WTC11 (cell line): ENCODE data around the gene LAD1. TPM values are rescaled to one million over a fixed set of nuclear protein-coding genes. Genes with fewer than 3 reads are reported as not detected.

Experiments used
- ATAC-seq: fragments of 200-7000 bp; cut with Tn5 transposase; 2 replicates; pipeline ENCODE4 v1.10.0; 2021; ENCODE audit warnings: mild to moderate bottlenecking, moderate library complexity
- CTCF ChIA-PET: fragments of 300-600 bp; sonication (Branson Sonifier 250); formaldehyde crosslinking; loops from one replicate; lab custom pipeline; 2021; ENCODE audit warnings: antibody characterized with exemption; lab: Charles Lee
- POLR2A ChIA-PET: fragments of 350-600 bp; sonication (Branson Sonifier 250); formaldehyde crosslinking; loops from one replicate; lab custom pipeline; 2021; ENCODE audit warnings: antibody characterized with exemption; lab: Charles Lee
- DNase-seq: peaks from one replicate; pipeline ENCODE4 v3.0.0; 2021; ENCODE audit warnings: low spot score
- H3K27ac Mint-ChIP-seq: 2 replicates; pipeline ENCODE4 v1.8.0; 2021; ENCODE audit warnings: mixed read lengths
- H3K27me3 Mint-ChIP-seq: 2 replicates; pipeline ENCODE4 v1.8.0; 2021; ENCODE audit warnings: low read depth, mild to moderate bottlenecking, moderate library complexity, mixed read lengths
- H3K36me3 Mint-ChIP-seq: 2 replicates; pipeline ENCODE4 v1.8.0; 2021; ENCODE audit warnings: mixed read lengths
- H3K4me1 Mint-ChIP-seq: 2 replicates; pipeline ENCODE4 v1.8.0; 2022; ENCODE audit warnings: mixed read lengths
- H3K4me3 Mint-ChIP-seq: 2 replicates; pipeline ENCODE4 v1.8.0; 2021; ENCODE audit warnings: mild to moderate bottlenecking, moderate library complexity, mixed read lengths
- H3K9me3 Mint-ChIP-seq: 2 replicates; pipeline ENCODE4 v1.8.0; 2021; ENCODE audit warnings: mixed read lengths
- AR ChIP-seq: fragments of 250-450 bp; sonication (Bioruptor Pico); IDR thresholded peaks from 2 replicates; pipeline ENCODE4 v1.9.0; 2021; ENCODE audit warnings: mild to moderate bottlenecking
- ATF6 ChIP-seq: sonication (generic); formaldehyde crosslinking; IDR thresholded peaks from 2 replicates; pipeline ENCODE4 v1.8.1; 2023; ENCODE audit warnings: mild to moderate bottlenecking, missing genetic modification reagents
- CBFB ChIP-seq: sonication (generic); formaldehyde crosslinking; IDR thresholded peaks from 2 replicates; pipeline ENCODE4 v1.8.1; 2022; ENCODE audit warnings: mild to moderate bottlenecking, low read depth, missing genetic modification reagents
- CTCF ChIP-seq: fragments of 200-600 bp; IDR thresholded peaks from 2 replicates; pipeline ENCODE4 v1.8.0; 2022; ENCODE audit warnings: antibody characterized with exemption
- GTF2I ChIP-seq: fragments of 250-450 bp; sonication (Bioruptor Pico); conservative IDR thresholded peaks from 2 replicates; pipeline ENCODE4 v1.4.0; 2021; ENCODE audit warnings: mild to moderate bottlenecking
- HMGA2 ChIP-seq: fragments of 250-450 bp; sonication (Bioruptor Pico); IDR thresholded peaks from 2 replicates; pipeline ENCODE4 v1.4.0; 2021; ENCODE audit warnings: mild to moderate bottlenecking, moderate library complexity
- KAT7 ChIP-seq: sonication (generic); formaldehyde crosslinking; IDR thresholded peaks from 2 replicates; pipeline ENCODE4 v1.8.1; 2023; ENCODE audit warnings: missing genetic modification reagents, mild to moderate bottlenecking, borderline replicate concordance
- RORB ChIP-seq: fragments of 250-450 bp; sonication (Bioruptor Pico); IDR thresholded peaks from 2 replicates; pipeline ENCODE4 v1.9.0; 2021; ENCODE audit warnings: mild to moderate bottlenecking
- SMAD4 ChIP-seq: sonication (generic); formaldehyde crosslinking; IDR thresholded peaks from 2 replicates; pipeline ENCODE4 v1.8.0; 2022; ENCODE audit warnings: mild to moderate bottlenecking, missing genetic modification reagents
- ZMAT4 ChIP-seq: fragments of 250-450 bp; sonication (Bioruptor Pico); IDR thresholded peaks from 2 replicates; pipeline ENCODE4 v1.9.0; 2021; ENCODE audit warnings: mild to moderate bottlenecking
- ZNF219 ChIP-seq: sonication (generic); formaldehyde crosslinking; IDR thresholded peaks from 2 replicates; pipeline ENCODE4 v1.8.0; 2023; ENCODE audit warnings: missing genetic modification reagents, mild to moderate bottlenecking, borderline replicate concordance
- ZNF232 ChIP-seq: sonication (generic); formaldehyde crosslinking; IDR thresholded peaks from 2 replicates; pipeline ENCODE4 v1.8.0; 2022; ENCODE audit warnings: mild to moderate bottlenecking, missing genetic modification reagents
- ZNF423 ChIP-seq: fragments of 250-450 bp; sonication (Bioruptor Pico); IDR thresholded peaks from 2 replicates; pipeline ENCODE4 v2.1.2; 2022; ENCODE audit warnings: mild to moderate bottlenecking, moderate library complexity
- total RNA-seq: library from RNA; stranded (reverse); gene quantifications from 3 replicates; pipeline ENCODE4 v1.2.3, GENCODE V29; 2021
- TF ChIP-seq, protein P1 (sequence below): sonication (generic); formaldehyde crosslinking; IDR thresholded peaks from 2 replicates; pipeline ENCODE4 v1.8.1; 2022; ENCODE audit warnings: missing genetic modification reagents, borderline replicate concordance

LAD1 gene
- total RNA-seq, 1 experiment from 2014 or later: 14.9 TPM

GRCh38 chr1:201403359-201403758 is 4.2 kb upstream of the LAD1 start (continued):
- TF ChIP-seq, protein P1, sequence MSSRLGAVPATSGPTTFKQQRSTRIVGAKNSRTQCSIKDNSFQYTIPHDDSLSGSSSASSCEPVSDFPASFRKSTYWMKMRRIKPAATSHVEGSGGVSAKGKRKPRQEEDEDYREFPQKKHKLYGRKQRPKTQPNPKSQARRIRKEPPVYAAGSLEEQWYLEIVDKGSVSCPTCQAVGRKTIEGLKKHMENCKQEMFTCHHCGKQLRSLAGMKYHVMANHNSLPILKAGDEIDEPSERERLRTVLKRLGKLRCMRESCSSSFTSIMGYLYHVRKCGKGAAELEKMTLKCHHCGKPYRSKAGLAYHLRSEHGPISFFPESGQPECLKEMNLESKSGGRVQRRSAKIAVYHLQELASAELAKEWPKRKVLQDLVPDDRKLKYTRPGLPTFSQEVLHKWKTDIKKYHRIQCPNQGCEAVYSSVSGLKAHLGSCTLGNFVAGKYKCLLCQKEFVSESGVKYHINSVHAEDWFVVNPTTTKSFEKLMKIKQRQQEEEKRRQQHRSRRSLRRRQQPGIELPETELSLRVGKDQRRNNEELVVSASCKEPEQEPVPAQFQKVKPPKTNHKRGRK (CRISPR knock-in tag): no peak
- TF ChIP-seq ZNF232 (CRISPR knock-in tag) (no peak), ZNF219 (CRISPR knock-in tag) (no peak), CBFB (CRISPR knock-in tag) (no peak), HMGA2 (CRISPR knock-in tag) (no peak), RORB (CRISPR knock-in tag) (no peak)

GRCh38 chr1:201401700-201402099 is 2.6 kb upstream of the LAD1 start:
- ChIA-PET POLR2A (no interaction called here), CTCF (interaction anchor here (1.6 to 2.6 kb wide), 2 partner anchors 16 to 46 kb away, joined by 8 to 11 read pairs; no protein-coding TSS in a partner anchor)
- ATAC-seq: no peak

GRCh38 chr1:201400852-201401230 is 1.7 kb upstream of the LAD1 start:
- DNase-seq: no peak
- CTCF ChIA-PET: interaction anchor here (1.4 to 2.6 kb wide), 4 partner anchors 8 to 112 kb away, joined by 3 to 11 read pairs (median 9); no protein-coding TSS in a partner anchor
- H3K4me3 Mint-ChIP-seq: no peak overlapping the region
- TF ChIP-seq CTCF: no peak
- no peak for TF ChIP-seq AR (CRISPR knock-in tag)
- TF ChIP-seq ATF6 (CRISPR knock-in tag): no peak
- no peak for TF ChIP-seq GTF2I (CRISPR knock-in tag)
- no peak for TF ChIP-seq SMAD4 (CRISPR knock-in tag)
- no peak for TF ChIP-seq HMGA2 (CRISPR knock-in tag)
- TF ChIP-seq KAT7: no peak

More at GRCh38 chr1:201401700-201402099, 2.6 kb upstream of the LAD1 start:
- DNase-seq: no peak
- H3K4me1 Mint-ChIP-seq: peaks cover 16% of the 10 kb centered on the region
- H3K27ac Mint-ChIP-seq: no peak overlapping the region
- no peak overlapping the region for H3K4me3 Mint-ChIP-seq
- no peaks in the 10 kb centered on the region for H3K36me3 Mint-ChIP-seq
- no peak for TF ChIP-seq ZNF423 (CRISPR knock-in tag)
- TF ChIP-seq AR (CRISPR knock-in tag): no peak
- TF ChIP-seq ZMAT4 (CRISPR knock-in tag): no peak
- H3K27me3 Mint-ChIP-seq: peaks cover 8% of the 10 kb centered on the region; the same call in 1 of the 2 replicates
- no peaks in the 10 kb centered on the region for H3K9me3 Mint-ChIP-seq

More at GRCh38 chr1:201400852-201401230, 1.7 kb upstream of the LAD1 start:
- Mint-ChIP-seq H3K9me3 (no peaks in the 10 kb centered on the region), H3K27me3 (peaks cover 8% of the 10 kb centered on the region; the same call in 1 of the 2 replicates), H3K4me1 (peaks cover 20% of the 10 kb centered on the region), H3K36me3 (no peaks in the 10 kb centered on the region), H3K27ac (no peak overlapping the region)
- POLR2A ChIA-PET: interaction anchor here (1.5 kb wide), 1 partner anchor 15 kb away, joined by 5 read pairs; no protein-coding TSS in a partner anchor
- ATAC-seq: no peak
